SJCRH30 (cell line): ENCODE data around the gene PALMD. TPM values are rescaled to one million over a fixed set of nuclear protein-coding genes. Genes with fewer than 3 reads are reported as not detected.

Experiments used
- DNase-seq, 2 experiments: peaks; one replicate each; pipeline ENCODE4 v3.0.0-alpha.2; 2015 to 2020
- H3K27ac ChIP-seq: fragments of 250-450 bp; sonication (Bioruptor Pico); 2 replicates; pipeline ENCODE4 v1.5.1; 2020; ENCODE audit warnings: mild to moderate bottlenecking, moderate library complexity
- H3K27me3 ChIP-seq: fragments of 250-450 bp; sonication (Bioruptor Pico); 2 replicates; pipeline ENCODE4 v1.5.1; 2020; ENCODE audit warnings: mild to moderate bottlenecking, moderate library complexity
- H3K36me3 ChIP-seq: fragments of 250-450 bp; sonication (Bioruptor Pico); 2 replicates; pipeline ENCODE4 v1.5.1; 2020; ENCODE audit warnings: mild to moderate bottlenecking, moderate library complexity
- H3K4me1 ChIP-seq: fragments of 250-450 bp; sonication (Bioruptor Pico); 2 replicates; pipeline ENCODE4 v1.5.1; 2020; ENCODE audit warnings: mild to moderate bottlenecking, moderate library complexity
- H3K4me3 ChIP-seq: fragments of 250-450 bp; sonication (Bioruptor Pico); 2 replicates; pipeline ENCODE4 v1.5.1; 2020; ENCODE audit warnings: mild to moderate bottlenecking, moderate library complexity
- H3K9me3 ChIP-seq: fragments of 250-450 bp; sonication (Bioruptor Pico); replicated peaks from 2 replicates; pipeline ENCODE4 v1.5.1; 2020; ENCODE audit warnings: mild to moderate bottlenecking, moderate library complexity
- total RNA-seq: library from RNA; depleted of rRNA; stranded (reverse); fragments of >200 nt; shearing (Covaris generic); gene quantifications from 2 replicates; pipeline ENCODE4 v1.2.3, GENCODE V29; 2014

PALMD gene
- total RNA-seq, 1 experiment from 2014 or later, result 33.5 TPM

- H3K27ac ChIP-seq, result no peak overlapping the region
- no peaks in the 10 kb centered on the region for H3K36me3 ChIP-seq
- H3K27me3 ChIP-seq, result no peaks in the 10 kb centered on the region
- H3K4me3 ChIP-seq, result no peak overlapping the region
- peaks cover 24% of the 10 kb centered on the region for H3K4me1 ChIP-seq
- DNase-seq, result no peak
- H3K9me3 ChIP-seq, result no peaks in the 10 kb centered on the region
These were observed 3.9 kb upstream of the PALMD start for GRCh38 chr1:99642053-99642452.

DNA sequence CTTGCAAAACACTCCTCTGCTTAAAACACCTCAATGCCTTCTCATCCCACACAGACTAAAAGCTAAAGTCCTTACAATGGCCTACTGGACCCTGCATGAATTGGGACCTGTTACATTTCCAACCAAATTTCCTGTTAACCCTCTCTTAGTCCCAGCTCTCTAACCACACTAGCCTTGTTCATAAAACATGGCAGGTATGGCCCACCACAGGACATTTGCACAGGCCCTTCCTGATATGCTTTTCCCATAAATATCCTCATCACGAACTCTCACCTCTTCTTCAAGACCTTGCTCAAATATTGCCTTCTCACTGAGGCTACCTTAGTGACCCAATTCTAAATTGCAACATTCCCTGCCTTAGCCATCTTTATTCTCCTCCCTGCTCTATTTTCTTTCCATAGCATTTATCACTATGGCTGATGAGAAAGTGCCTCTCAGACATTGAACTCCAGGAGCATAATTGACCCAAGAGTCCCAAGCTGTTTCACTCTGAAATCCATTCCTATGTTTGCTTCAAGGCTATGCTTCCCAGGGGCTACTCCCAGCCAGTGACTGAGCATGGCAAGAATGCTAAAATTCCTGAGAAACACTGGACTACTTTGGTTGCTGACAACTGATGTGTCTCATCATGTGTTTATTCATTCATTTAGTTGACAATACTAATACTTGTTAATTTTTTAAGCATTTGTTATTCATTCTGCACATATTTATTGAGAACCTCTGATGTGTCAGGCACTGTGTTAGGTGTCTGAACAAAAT, 2.7 kb upstream of the PALMD start:
- DNase-seq, result peak in 1 of 2 experiments; percentile 30
- Histone ChIP-seq H3K27me3 (no peaks in the 10 kb centered on the region), H3K36me3 (no peaks in the 10 kb centered on the region), H3K4me1 (peaks cover 30% of the 10 kb centered on the region), H3K27ac (no peak overlapping the region), H3K9me3 (no peaks in the 10 kb centered on the region), H3K4me3 (no peak overlapping the region)

DNA sequence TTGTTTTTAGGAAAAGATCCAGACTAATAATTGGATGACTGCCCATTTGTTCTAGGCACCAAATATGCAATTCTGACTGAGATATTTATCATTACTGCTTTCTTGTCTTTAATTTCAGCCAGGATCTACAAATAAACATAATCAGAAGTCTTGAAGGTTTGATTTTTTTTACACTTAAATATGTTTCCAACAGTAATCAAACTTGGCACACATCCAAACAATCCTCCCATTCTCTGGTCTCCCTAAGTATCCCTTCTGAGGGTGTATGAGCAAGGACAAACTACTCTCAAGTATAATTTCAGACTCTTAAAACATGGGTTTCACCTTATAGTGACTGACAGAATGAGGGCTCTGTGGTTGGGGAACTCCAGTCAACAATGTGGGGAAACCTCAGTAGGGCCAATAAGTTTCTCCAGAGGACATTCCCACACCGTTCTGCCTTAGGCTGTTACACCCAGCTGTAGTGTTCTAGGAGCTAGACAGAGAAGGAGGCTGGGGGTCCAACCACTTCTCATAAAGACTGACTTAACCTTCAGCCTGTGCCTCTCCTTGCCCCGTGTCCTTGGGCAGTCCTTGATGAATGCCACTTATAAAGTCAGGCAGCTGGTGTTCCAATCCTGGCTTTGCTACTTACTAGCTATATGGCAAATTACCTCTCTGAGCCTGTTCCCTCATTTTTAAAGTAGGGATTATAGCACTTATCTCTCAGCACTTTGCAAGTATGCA, 1.5 kb upstream of the PALMD start:
- peak in 1 of 2 experiments; percentile 34 for DNase-seq
- Histone ChIP-seq H3K4me1 (peaks cover 27% of the 10 kb centered on the region), H3K36me3 (no peaks in the 10 kb centered on the region), H3K9me3 (no peaks in the 10 kb centered on the region), H3K27me3 (no peaks in the 10 kb centered on the region), H3K4me3 (no peak overlapping the region), H3K27ac (no peak overlapping the region)

DNA sequence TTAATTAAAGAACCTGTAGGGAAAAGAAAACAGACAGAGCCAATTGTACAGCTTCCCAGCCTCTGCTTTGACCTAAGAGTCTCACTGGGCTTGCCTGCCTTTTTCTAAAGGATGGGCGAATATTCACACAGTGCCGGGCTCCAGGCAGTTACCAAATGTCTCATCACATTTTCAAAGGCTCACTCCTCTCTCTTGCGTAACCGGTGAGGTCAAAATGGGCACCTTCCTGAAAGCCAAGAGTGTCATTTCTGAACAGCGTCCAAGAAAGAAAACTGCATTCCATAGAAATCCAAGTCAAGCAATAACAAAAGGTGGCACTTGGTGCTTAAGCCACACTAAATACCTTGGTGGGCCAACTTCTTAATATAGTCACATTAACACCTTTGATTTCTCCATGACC, 710 bp upstream of the PALMD start:
- Histone ChIP-seq H3K4me1 (peaks cover 20% of the 10 kb centered on the region), H3K27ac (peak overlapping the region; percentile 7; the same call in 1 of the 2 replicates), H3K9me3 (no peaks in the 10 kb centered on the region), H3K4me3 (peak overlapping the region; percentile 63), H3K27me3 (no peaks in the 10 kb centered on the region), H3K36me3 (peaks cover 3% of the 10 kb centered on the region; the same call in 1 of the 2 replicates)
- DNase-seq, result peak in 1 of 2 experiments; percentile 29

DNA sequence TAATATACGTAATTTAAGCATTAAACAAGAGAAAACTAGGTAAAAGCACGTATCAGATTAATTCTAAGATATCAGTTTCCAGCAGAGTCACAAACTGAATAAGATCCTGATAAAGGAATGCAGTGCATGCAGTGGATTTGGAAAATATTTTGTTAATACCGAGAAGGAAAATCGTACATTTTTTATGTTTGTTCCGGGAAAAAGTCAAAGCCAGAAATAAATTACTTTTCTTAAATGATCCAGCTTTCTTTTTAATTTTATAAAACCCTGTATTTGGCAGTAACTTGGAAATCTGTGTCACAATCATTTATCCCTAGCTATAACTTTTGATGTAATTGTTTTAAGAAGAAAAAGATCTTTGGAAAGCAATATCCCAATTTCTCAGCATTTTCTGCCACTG, 955 bp downstream of the PALMD start:
- H3K4me3 ChIP-seq, result peak overlapping the region; percentile 63
- DNase-seq, result peak in 1 of 2 experiments; percentile 30
- H3K9me3 ChIP-seq, result no peaks in the 10 kb centered on the region
- peak overlapping the region; percentile 90 for H3K27ac ChIP-seq
- peaks cover 3% of the 10 kb centered on the region; the same call in 1 of the 2 replicates for H3K36me3 ChIP-seq
- H3K4me1 ChIP-seq, result peaks cover 23% of the 10 kb centered on the region
- H3K27me3 ChIP-seq, result no peaks in the 10 kb centered on the region

- peak; percentile 78 to 89 for DNase-seq
- H3K9me3 ChIP-seq, result no peaks in the 10 kb centered on the region
- peak overlapping the region; percentile 90 for H3K27ac ChIP-seq
- peak overlapping the region; percentile 63 for H3K4me3 ChIP-seq
- no peaks in the 10 kb centered on the region for H3K27me3 ChIP-seq
- peaks cover 3% of the 10 kb centered on the region; the same call in 1 of the 2 replicates for H3K36me3 ChIP-seq
- peaks cover 23% of the 10 kb centered on the region for H3K4me1 ChIP-seq
These were observed 1.6 kb downstream of the PALMD start for GRCh38 chr1:99647490-99647889.

GRCh38 chr1:99648107-99648506, 2.2 kb downstream of the PALMD start:
- Histone ChIP-seq H3K9me3 (no peaks in the 10 kb centered on the region), H3K4me1 (peaks cover 23% of the 10 kb centered on the region), H3K36me3 (peaks cover 3% of the 10 kb centered on the region; the same call in 1 of the 2 replicates), H3K27ac (peak overlapping the region; percentile 90), H3K4me3 (peak overlapping the region; percentile 63), H3K27me3 (no peaks in the 10 kb centered on the region)
- DNase-seq, result peak; percentile 76 to 84

GRCh38 chr1:99650030-99650429, 4.1 kb downstream of the PALMD start:
- DNase-seq, result no peak
- H3K4me1 ChIP-seq, result peaks cover 18% of the 10 kb centered on the region
- no peaks in the 10 kb centered on the region for H3K9me3 ChIP-seq
- peaks cover 15% of the 10 kb centered on the region for H3K36me3 ChIP-seq
- no peaks in the 10 kb centered on the region for H3K27me3 ChIP-seq
- H3K4me3 ChIP-seq, result no peak overlapping the region
- no peak overlapping the region for H3K27ac ChIP-seq

DNA sequence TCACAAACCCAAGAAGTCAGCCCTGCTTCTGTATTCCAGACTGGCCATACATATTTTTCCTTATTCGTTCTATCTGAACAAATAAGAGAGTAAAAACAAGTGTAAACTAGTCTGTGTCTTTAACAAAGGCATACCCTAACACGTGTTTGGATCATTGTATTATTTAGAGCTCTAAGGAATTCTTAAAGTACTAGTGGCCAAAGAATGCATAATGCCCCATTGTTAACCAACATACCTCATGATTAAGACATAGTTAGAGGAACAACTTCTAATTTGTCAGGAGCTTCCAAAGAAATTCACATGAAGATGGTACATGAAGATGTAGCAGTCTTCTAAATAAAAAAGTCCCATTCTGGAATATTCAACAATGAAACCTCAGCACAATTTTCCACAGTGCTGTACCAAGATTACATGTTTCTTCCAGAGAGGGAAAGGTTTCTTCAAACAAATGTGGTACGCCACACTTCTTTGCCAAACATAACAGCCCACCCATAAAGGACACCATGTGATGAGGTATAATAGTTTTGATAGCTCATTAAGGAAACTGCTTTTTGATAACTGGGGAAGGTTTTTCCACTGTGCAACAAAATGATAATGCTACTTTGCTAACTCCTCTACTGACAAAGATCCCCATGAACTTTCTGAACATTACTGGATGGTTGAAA, 5.0 kb downstream of the PALMD start:
- DNase-seq, result no peak
- Histone ChIP-seq H3K4me1 (peaks cover 16% of the 10 kb centered on the region), H3K27ac (no peak overlapping the region), H3K9me3 (no peaks in the 10 kb centered on the region), H3K4me3 (no peak overlapping the region), H3K27me3 (no peaks in the 10 kb centered on the region), H3K36me3 (peaks cover 15% of the 10 kb centered on the region)

GRCh38 chr1:99652881-99653281, 7.0 kb downstream of the PALMD start:
- Histone ChIP-seq H3K4me3 (no peak overlapping the region), H3K27ac (no peak overlapping the region), H3K27me3 (no peaks in the 10 kb centered on the region), H3K9me3 (no peaks in the 10 kb centered on the region), H3K36me3 (peaks cover 18% of the 10 kb centered on the region), H3K4me1 (peaks cover 14% of the 10 kb centered on the region)
- no peak for DNase-seq

- Histone ChIP-seq H3K27me3 (no peaks in the 10 kb centered on the region), H3K4me3 (no peak overlapping the region), H3K36me3 (peaks cover 15% of the 10 kb centered on the region), H3K9me3 (no peaks in the 10 kb centered on the region), H3K4me1 (peaks cover 6% of the 10 kb centered on the region; the same call in 1 of the 2 replicates), H3K27ac (no peak overlapping the region)
- no peak for DNase-seq
These were observed 9.5 kb downstream of the PALMD start for GRCh38 chr1:99655376-99655775.

DNA sequence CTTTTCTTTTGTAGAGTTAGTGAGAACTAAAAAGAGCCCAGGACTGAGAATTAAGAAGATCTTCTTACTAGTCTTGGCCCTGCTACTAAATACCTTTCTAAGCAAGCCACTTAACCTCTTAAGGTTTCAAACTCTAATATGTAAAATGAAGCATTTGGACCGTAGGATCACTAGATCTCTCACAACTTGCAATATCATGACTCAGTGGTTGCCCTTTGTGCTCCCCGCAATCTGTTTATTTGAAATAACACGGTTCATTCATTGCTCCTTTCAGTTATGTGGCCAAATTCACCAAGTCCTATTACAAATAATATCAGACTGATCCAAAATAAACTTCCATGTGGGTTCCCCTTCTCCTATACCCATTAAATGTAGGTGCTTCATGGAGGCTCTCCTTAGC, 10.8 kb downstream of the PALMD start:
- H3K36me3 ChIP-seq, result peaks cover 22% of the 10 kb centered on the region
- DNase-seq, result no peak
- no peaks in the 10 kb centered on the region for H3K27me3 ChIP-seq
- H3K27ac ChIP-seq, result no peak overlapping the region
- H3K4me1 ChIP-seq, result no peaks in the 10 kb centered on the region; the same call in 1 of the 2 replicates
- H3K4me3 ChIP-seq, result no peak overlapping the region
- no peaks in the 10 kb centered on the region for H3K9me3 ChIP-seq

- DNase-seq, result no peak
- Histone ChIP-seq H3K36me3 (peaks cover 28% of the 10 kb centered on the region), H3K4me3 (no peak overlapping the region), H3K9me3 (no peaks in the 10 kb centered on the region), H3K27ac (no peak overlapping the region), H3K27me3 (no peaks in the 10 kb centered on the region), H3K4me1 (no peaks in the 10 kb centered on the region; the same call in 1 of the 2 replicates)
These were observed 11.5 kb downstream of the PALMD start for GRCh38 chr1:99657213-99658030.

DNA sequence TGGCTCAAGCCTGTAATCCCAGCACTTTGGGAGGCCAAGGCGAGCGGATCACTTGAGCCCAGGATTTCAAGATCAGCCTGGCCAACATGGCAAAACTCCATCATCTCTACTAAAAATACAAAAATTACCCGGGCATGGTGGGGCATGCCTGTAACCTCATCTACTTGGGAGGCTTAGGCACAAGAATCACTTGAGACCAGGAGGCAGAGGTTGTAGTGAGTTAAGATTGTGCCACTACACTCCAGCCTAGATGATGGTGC, 12.0 kb downstream of the PALMD start:
- Histone ChIP-seq H3K4me3 (no peak overlapping the region), H3K27ac (no peak overlapping the region), H3K36me3 (peaks cover 28% of the 10 kb centered on the region), H3K27me3 (no peaks in the 10 kb centered on the region), H3K9me3 (no peaks in the 10 kb centered on the region), H3K4me1 (no peaks in the 10 kb centered on the region; the same call in 1 of the 2 replicates)
- DNase-seq, result no peak
